Brain microvascular endothelial cell (primary cell): ENCODE data around the gene TEAD4.

Experiments used
- DNase-seq: peaks from one replicate; pipeline ENCODE4 v3.0.0-alpha.2; 2020
- H3K27ac ChIP-seq: fragments of 250-450 bp; sonication (Bioruptor Pico); 2 replicates; pipeline ENCODE4 v1.5.1; 2020; ENCODE audit warnings: mild to moderate bottlenecking, moderate library complexity
- H3K27me3 ChIP-seq: fragments of 250-450 bp; sonication (Bioruptor Pico); replicated peaks from 2 replicates; pipeline ENCODE4 v1.5.1; 2020; ENCODE audit warnings: mild to moderate bottlenecking
- H3K36me3 ChIP-seq: fragments of 250-450 bp; sonication (Bioruptor Pico); replicated peaks from 2 replicates; pipeline ENCODE4 v1.5.1; 2020; ENCODE audit warnings: mild to moderate bottlenecking
- H3K4me3 ChIP-seq: 2 replicates; pipeline ENCODE4 v1.5.1; 2011; ENCODE audit warnings: low read depth, mild to moderate bottlenecking, control low read depth, low read length, moderate library complexity
- CTCF ChIP-seq: IDR thresholded peaks from 2 replicates; pipeline ENCODE4 v1.5.1; 2011; ENCODE audit warnings: low read depth, mild to moderate bottlenecking, moderate library complexity, low read length, control low read depth, inconsistent platforms; ENCODE audit errors: missing control alignments
- in situ Hi-C: cut with HindIII; loops from 2 replicates; pipeline ENCODE4 v1.10.0; 2017; ENCODE audit warnings: low sequenced_read_pairs, low pct_ligation_motif_present

Gene TEAD4

DNA sequence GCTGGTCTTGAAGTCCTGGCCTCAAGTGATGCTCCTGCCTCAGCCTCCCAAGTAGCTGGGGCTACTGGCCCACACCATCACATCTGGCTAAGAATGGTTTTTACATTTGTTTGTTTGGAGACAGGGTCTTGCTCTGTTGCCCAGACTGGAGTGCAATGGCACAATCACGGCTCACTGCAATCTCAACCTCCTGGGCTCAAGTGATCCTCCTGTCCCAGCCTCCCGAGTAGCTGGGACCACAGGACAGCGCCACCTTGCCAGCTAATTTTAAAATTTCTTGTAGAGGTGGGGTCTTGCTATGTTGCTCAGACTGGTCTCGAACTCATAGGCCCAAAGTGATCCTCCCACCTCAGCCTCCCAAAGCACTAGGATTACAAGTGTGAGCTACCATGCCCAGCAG, 89.3 kb downstream of the TEAD4 start:
- Histone ChIP-seq H3K27ac (no peak overlapping the region), H3K27me3 (no peaks in the 10 kb centered on the region), H3K4me3 (no peak overlapping the region), H3K36me3 (no peaks in the 10 kb centered on the region)
- no peak for DNase-seq
- no peak for TF ChIP-seq CTCF
- in situ Hi-C loops = no loop called here

DNA sequence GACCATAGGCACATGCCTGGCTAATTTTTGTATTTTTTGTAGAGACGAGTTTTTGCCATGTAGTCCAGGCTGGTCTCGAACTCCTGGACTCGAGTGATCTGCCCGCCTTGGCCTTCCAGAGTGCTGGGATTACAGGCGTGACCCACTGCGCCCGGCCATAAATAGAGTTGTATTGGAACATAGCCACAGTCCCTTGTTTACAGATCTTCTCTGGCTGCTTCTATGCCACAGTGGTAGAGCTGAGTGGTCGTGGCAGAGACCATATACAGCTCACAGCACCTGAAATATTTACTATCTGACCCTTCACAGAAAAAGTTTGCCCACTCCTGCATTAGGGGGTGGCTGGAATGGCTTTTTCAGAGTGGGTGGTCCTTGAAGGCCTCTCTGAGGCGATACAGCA, 90.0 kb downstream of the TEAD4 start:
- DNase-seq = no peak
- no peak overlapping the region for H3K27ac ChIP-seq
- no peak overlapping the region for H3K4me3 ChIP-seq
- no peaks in the 10 kb centered on the region for H3K36me3 ChIP-seq
- no peaks in the 10 kb centered on the region for H3K27me3 ChIP-seq
- no peak for TF ChIP-seq CTCF
- in situ Hi-C loops = no loop called here

DNA sequence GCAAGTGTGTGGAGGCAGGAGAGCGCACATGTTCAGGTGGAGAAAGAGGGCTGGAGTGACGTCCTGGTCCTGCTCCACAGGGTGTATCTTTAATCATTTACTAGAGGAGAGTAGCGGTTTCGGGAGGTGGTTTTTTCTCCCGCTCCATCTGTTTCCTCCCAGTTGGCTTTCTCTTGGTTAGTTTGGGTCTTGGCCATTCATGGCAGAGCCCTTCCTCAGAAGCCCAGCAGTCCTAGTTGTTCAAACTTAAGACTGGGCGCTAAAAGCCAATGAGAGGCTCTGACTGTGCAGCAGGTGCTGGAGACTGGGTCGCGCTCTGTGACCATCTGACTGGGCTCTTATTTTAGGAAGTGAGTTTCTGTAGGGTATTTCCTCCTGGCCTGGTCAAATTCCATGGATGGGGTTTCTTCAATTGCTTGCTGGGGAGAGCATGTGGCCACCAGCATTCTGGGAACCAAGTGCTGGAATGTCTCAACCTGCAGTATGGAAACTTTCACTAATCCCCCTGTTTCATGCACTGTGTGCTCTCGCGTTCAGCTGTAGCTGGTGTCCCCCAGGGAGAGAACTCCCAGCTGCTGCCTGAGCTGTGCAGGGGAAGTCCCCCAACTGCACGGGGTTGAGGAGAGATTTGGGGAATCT, 90.5 kb downstream of the TEAD4 start:
- no peak for DNase-seq
- in situ Hi-C loops = no loop called here
- no peak overlapping the region for H3K27ac ChIP-seq
- no peak overlapping the region for H3K4me3 ChIP-seq
- H3K36me3 ChIP-seq = no peaks in the 10 kb centered on the region
- no peak for TF ChIP-seq CTCF
- no peaks in the 10 kb centered on the region for H3K27me3 ChIP-seq

DNA sequence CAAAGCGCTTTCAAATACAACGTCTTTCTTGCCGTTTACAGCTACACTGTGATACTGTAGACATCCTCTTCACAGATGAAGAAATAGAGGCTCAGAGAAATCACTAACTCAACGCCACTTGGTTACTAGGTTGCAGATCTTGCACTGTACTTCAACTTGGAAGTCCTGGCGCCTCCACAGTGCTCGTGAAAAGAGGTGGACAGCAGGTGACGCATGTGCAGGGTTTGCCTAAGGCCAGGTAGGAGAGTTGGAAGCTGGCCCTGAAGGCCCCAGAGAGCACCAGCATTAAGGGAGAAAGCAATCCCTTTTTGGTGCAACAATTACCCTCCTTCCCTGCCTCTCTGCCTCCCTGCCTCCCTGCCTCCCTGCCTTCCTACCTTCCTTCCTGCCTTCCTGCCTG, 95.2 kb downstream of the TEAD4 start:
- no peak for TF ChIP-seq CTCF
- Histone ChIP-seq H3K27me3 (no peaks in the 10 kb centered on the region), H3K4me3 (no peak overlapping the region), H3K36me3 (no peaks in the 10 kb centered on the region), H3K27ac (no peak overlapping the region)
- in situ Hi-C loops = no loop called here
- DNase-seq = no peak

DNA sequence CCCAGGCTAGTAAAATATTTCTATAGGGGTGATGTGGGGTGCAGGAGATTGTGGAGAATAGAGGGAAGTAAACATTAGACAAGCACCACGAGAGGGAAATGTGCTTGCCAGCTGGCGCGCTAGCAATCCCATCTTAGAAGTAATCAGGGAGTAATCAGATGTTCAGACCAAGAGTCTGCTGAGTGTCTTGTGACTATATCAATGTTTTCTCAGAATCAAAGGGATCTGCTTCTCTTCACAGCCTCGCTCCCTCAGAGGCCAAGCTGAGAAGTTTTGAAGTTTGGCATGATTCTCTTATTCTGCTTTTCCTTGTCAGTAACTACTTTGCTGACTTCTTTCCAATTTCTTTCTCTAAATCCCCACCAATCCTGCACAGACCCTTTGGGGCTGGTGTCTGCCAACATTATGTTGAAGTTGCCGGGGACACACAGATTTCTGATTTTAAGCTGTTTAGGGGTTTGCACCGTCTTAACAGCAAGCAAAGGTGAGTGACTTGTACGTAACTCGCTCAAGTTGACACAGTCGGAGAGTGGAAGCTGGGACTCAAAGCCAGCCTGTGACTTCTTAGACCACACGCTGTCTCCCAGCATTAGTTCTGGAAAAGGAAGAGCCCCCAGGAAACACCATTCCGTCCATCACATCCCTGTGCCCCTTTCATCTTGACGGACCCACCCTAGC, 96.0 kb downstream of the TEAD4 start:
- no peak for TF ChIP-seq CTCF
- DNase-seq = no peak
- H3K27ac ChIP-seq = no peak overlapping the region
- no peaks in the 10 kb centered on the region for H3K27me3 ChIP-seq
- in situ Hi-C loops = no loop called here
- no peaks in the 10 kb centered on the region for H3K36me3 ChIP-seq
- H3K4me3 ChIP-seq = no peak overlapping the region
